MM.1S (cell line): ENCODE data around the gene ASMTL.

Experiments
- DNase-seq: peaks from one replicate; pipeline ENCODE4 v3.0.0-alpha.2; 2015
- H2AFZ ChIP-seq: fragments of 300-600 bp; sonication (generic); 2 replicates; pipeline ENCODE4 v1.6.0; 2016; ENCODE audit warnings: antibody characterized with exemption, low read length
- H3F3A ChIP-seq: fragments of 300-600 bp; sonication (generic); 2 replicates; pipeline ENCODE4 v1.6.1; 2016; ENCODE audit warnings: mild to moderate bottlenecking, antibody characterized with exemption, low read length, moderate library complexity, mixed read lengths; ENCODE audit not compliant: insufficient read depth
- H3K27ac ChIP-seq: fragments of 300-600 bp; sonication (generic); 2 replicates; pipeline ENCODE4 v1.5.1; 2016; ENCODE audit warnings: mild to moderate bottlenecking, low read length
- H3K27me3 ChIP-seq: fragments of 300-600 bp; sonication (generic); replicated peaks from 2 replicates; pipeline ENCODE4 v1.6.0; 2016; ENCODE audit warnings: low read length; ENCODE audit not compliant: insufficient read depth
- H3K36me3 ChIP-seq: fragments of 300-600 bp; sonication (generic); replicated peaks from 2 replicates; pipeline ENCODE4 v1.6.1; 2016; ENCODE audit warnings: mild to moderate bottlenecking, low read length, mixed read lengths; ENCODE audit not compliant: insufficient read depth
- H3K4me1 ChIP-seq: fragments of 300-600 bp; sonication (generic); 2 replicates; pipeline ENCODE4 v1.6.1; 2016; ENCODE audit warnings: low read length, mixed read lengths
- H3K4me2 ChIP-seq: fragments of 300-600 bp; sonication (generic); 2 replicates; pipeline ENCODE4 v1.6.0; 2016; ENCODE audit warnings: low read depth, low read length
- H3K4me3 ChIP-seq: fragments of 300-600 bp; sonication (generic); 2 replicates; pipeline ENCODE4 v1.5.1; 2016; ENCODE audit warnings: low read length, mixed read lengths
- H3K79me2 ChIP-seq: fragments of 300-600 bp; sonication (generic); 2 replicates; pipeline ENCODE4 v1.6.1; 2016; ENCODE audit warnings: mixed run types, low read length, mixed read lengths
- H3K9ac ChIP-seq: fragments of 300-600 bp; sonication (generic); 2 replicates; pipeline ENCODE4 v1.6.1; 2016; ENCODE audit warnings: low read length, mixed read lengths
- H3K9me2 ChIP-seq: fragments of 300-600 bp; sonication (generic); replicated peaks from 2 replicates; pipeline ENCODE4 v1.6.1; 2016; ENCODE audit warnings: mild to moderate bottlenecking, low read length, mixed read lengths; ENCODE audit not compliant: insufficient read depth
- H3K9me3 ChIP-seq: fragments of 300-600 bp; sonication (generic); replicated peaks from 2 replicates; pipeline ENCODE4 v1.6.1; 2016; ENCODE audit warnings: mild to moderate bottlenecking, low read length, mixed read lengths; ENCODE audit not compliant: insufficient read depth
- H4K20me1 ChIP-seq: fragments of 300-600 bp; sonication (generic); 2 replicates; pipeline ENCODE4 v1.6.1; 2016; ENCODE audit warnings: mild to moderate bottlenecking, low read length, moderate library complexity, mixed read lengths; ENCODE audit not compliant: insufficient read depth
- EZH2 ChIP-seq: fragments of 300-600 bp; sonication (generic); optimal IDR thresholded peaks from 2 replicates; pipeline ENCODE3; 2017; ENCODE audit warnings: low read depth, mild to moderate bottlenecking, antibody characterized with exemption, low read length, mixed read lengths
- EZH2phosphoT487 ChIP-seq: fragments of 300-600 bp; sonication (generic); IDR thresholded peaks from 2 replicates; pipeline ENCODE4 v1.6.1; 2018; ENCODE audit warnings: antibody characterized with exemption, low read length
- TF ChIP-seq, protein P1 (sequence below): fragments of 300-600 bp; sonication (generic); IDR thresholded peaks from 2 replicates; pipeline ENCODE4 v1.5.1; 2016; ENCODE audit warnings: antibody characterized with exemption, low read length, mixed read lengths

ASMTL gene

DNA sequence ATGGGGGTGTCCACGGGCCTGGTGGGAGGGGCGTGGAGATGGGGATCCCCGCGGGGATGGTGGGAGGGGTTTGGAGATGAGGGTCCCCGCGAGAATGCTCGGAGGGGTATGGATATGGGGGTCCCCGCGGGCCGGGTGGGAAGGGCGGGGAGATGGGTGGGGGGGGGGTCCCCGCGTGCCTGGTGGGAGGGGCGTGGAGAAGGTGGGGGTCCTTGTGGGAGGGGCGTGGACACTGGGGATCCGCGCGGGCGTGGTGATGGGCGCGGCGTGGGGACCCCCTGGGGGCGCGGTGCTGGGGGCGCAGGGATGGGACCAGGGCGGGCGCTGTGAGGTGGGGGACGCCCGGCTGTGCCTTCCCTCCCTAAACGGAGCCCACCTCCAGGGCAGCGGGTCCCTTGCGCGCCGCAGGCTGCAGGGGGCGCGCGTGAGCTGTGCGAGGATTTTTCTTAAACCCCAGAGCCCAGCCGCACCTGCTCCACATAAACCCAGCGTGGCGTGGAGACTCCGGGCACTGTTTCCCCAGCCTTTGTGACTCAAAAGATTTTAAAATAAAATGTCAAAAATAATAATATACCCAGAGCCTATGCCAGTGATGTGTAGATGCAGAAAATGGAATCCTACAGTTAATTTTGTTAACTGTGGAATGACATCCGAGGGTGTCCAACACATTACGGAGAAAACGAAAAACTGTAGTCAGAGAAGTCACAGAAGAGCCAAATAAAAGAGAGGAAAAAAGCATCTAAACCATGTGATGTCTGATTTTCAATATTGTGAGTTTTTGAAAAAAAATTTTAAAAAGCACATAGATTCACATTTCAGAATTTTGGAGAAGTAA is 1.5 kb upstream of the ASMTL start:
- Histone ChIP-seq H3K9ac (no peak overlapping the region), H3K27me3 (no peaks in the 10 kb centered on the region), H4K20me1 (no peaks in the 10 kb centered on the region), H3K4me1 (0 out of 2 replicates have a peak, but pooled peaks cover 9% of the 10 kb centered on the region), H3K9me3 (no peaks in the 10 kb centered on the region), H3K36me3 (no peaks in the 10 kb centered on the region), H2AFZ (no peak overlapping the region), H3K4me3 (peak overlapping the region; percentile 37; the same call in 1 of the 2 replicates), H3F3A (no peaks in the 10 kb centered on the region), H3K79me2 (peaks cover 35% of the 10 kb centered on the region), H3K9me2 (no peaks in the 10 kb centered on the region), H3K4me2 (peak overlapping the region; percentile 47), H3K27ac (no peak overlapping the region)
- DNase-seq, result peak; percentile 81
- TF ChIP-seq EZH2, result no peak
- TF ChIP-seq EZH2phosphoT487, result no peak
- TF ChIP-seq, protein P1, sequence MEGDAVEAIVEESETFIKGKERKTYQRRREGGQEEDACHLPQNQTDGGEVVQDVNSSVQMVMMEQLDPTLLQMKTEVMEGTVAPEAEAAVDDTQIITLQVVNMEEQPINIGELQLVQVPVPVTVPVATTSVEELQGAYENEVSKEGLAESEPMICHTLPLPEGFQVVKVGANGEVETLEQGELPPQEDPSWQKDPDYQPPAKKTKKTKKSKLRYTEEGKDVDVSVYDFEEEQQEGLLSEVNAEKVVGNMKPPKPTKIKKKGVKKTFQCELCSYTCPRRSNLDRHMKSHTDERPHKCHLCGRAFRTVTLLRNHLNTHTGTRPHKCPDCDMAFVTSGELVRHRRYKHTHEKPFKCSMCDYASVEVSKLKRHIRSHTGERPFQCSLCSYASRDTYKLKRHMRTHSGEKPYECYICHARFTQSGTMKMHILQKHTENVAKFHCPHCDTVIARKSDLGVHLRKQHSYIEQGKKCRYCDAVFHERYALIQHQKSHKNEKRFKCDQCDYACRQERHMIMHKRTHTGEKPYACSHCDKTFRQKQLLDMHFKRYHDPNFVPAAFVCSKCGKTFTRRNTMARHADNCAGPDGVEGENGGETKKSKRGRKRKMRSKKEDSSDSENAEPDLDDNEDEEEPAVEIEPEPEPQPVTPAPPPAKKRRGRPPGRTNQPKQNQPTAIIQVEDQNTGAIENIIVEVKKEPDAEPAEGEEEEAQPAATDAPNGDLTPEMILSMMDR, result peak; percentile 74

GRCh38 chrX:1453395-1453783 is 680 bp upstream of the ASMTL start:
- Histone ChIP-seq H3K9ac (peak overlapping the region; percentile 68), H2AFZ (no peak overlapping the region), H3K4me2 (peak overlapping the region; percentile 47; the same call in 1 of the 2 replicates)

DNA sequence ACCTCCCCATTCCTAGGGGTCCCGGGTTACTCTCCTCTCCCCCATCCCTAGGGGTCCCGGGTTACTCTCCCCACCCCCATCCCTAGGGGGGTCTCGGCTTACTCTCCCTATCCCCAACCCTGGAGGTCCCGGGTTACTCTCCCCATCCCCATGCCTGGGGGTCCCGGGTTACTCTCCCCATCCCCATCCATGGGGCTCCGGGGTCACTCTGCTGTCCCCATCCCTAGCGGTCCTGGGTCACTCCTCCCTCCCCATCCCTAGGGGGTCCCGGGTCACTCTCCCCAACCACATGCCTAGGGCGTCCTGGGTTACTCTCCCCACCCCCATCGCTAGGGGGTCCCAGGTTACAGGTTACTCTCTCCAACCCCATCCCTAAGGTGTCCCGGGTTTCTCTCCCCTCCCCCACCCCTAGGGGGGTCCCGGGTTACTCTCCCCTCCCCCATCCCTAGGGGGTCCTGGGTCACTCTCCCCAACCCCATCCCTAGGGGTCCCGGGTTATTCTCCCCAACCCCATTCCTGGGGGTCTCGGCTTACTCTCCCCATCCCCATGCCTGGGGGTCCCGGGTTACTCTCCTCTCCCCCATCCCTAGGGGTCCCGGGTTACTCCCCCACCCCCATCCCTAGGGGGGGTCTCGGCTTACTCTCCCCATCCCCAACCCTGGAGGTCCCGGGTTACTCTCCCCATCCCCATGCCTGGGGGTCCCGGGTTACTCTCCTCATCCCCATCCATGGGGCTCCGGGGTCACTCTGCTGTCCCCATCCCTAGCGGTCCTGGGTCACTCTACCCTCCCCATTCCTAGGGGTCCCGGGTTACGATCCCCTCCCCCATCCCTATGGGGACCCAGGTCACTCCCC is 821 bp downstream of the ASMTL start:
- Histone ChIP-seq H3K27ac (peak overlapping the region; percentile 54; the same call in 1 of the 2 replicates), H3K9ac (peak overlapping the region; percentile 84), H3K4me1 (0 out of 2 replicates have a peak, but pooled peaks cover 2% of the 10 kb centered on the region), H3K9me3 (no peaks in the 10 kb centered on the region), H3K79me2 (peaks cover 55% of the 10 kb centered on the region), H3K9me2 (no peaks in the 10 kb centered on the region), H3K27me3 (no peaks in the 10 kb centered on the region), H3F3A (no peaks in the 10 kb centered on the region), H3K4me3 (peak overlapping the region; percentile 88), H2AFZ (no peak overlapping the region), H4K20me1 (no peaks in the 10 kb centered on the region), H3K36me3 (no peaks in the 10 kb centered on the region), H3K4me2 (peak overlapping the region; percentile 52; the same call in 1 of the 2 replicates)
- TF ChIP-seq EZH2 (no peak), EZH2phosphoT487 (no peak)
- TF ChIP-seq, protein P1, result no peak
- no peak for DNase-seq

More at GRCh38 chrX:1453395-1453783, 680 bp upstream of the ASMTL start:
- Histone ChIP-seq H3K27ac (peak overlapping the region; percentile 81; the same call in 1 of the 2 replicates), H3K79me2 (peaks cover 43% of the 10 kb centered on the region), H3K9me2 (no peaks in the 10 kb centered on the region), H3K4me1 (0 out of 2 replicates have a peak, but pooled peaks cover 9% of the 10 kb centered on the region), H3K27me3 (no peaks in the 10 kb centered on the region), H3K36me3 (no peaks in the 10 kb centered on the region), H4K20me1 (no peaks in the 10 kb centered on the region), H3F3A (no peaks in the 10 kb centered on the region), H3K9me3 (no peaks in the 10 kb centered on the region), H3K4me3 (peak overlapping the region; percentile 63)
- no peak for DNase-seq
- TF ChIP-seq EZH2phosphoT487 (no peak), EZH2 (no peak)
- TF ChIP-seq, protein P1, result no peak
